HG02938 (cell line): ENCODE results near the gene SAMD10.
"Not testable (repeated sequence)": the region's sequence is repeated elsewhere in the genome, so short reads cannot be mapped to it uniquely, and the experiment has no call there.

Source experiments
- ATAC-seq: cut with Tn5 transposase; IDR thresholded peaks from one replicate; pipeline ENCODE4 v1.9.1; 2021; ENCODE audit warnings: mild to moderate bottlenecking, moderate library complexity; ENCODE audit not compliant: unreplicated experiment

Gene SAMD10

GRCh38 chr20:63979557-63980316 is at the start of gene SAMD10:
SAMD10 (minus strand) TSS chr20:63979642; CDS start chr20:63979467, 175 bp downstream.
- no peak for ATAC-seq

GRCh38 chr20:64027981-64028685 is 48.7 kb upstream of the SAMD10 start:
- ATAC-seq = no peak

DNA sequence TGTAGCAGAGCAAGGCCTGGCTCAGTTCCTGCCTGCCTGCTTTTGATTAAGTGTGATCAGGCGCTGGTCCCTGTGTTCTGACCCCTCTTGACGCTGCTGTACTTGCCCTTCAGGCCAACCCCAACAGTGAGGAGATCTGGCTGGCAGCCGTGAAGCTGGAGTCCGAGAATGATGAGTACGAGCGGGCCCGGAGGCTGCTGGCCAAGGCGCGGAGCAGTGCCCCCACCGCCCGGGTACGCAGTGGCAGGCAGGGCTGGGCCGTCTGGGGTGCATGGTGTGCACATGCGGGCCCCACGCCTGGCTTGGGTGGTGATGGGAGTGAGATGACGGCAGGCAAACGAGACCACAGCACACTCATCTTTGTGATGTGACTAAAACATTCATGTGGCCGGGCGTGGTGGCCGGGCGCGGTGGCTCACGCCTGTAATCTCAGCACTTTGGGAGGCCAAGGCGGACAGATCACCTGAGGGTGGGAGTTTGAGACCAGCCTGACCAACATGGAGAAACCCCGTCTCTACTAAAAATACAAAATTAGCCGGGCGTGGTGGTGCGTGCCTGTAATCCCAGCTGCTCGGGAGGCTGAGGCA is 46.5 kb upstream of the SAMD10 start:
- ATAC-seq = no peak

DNA sequence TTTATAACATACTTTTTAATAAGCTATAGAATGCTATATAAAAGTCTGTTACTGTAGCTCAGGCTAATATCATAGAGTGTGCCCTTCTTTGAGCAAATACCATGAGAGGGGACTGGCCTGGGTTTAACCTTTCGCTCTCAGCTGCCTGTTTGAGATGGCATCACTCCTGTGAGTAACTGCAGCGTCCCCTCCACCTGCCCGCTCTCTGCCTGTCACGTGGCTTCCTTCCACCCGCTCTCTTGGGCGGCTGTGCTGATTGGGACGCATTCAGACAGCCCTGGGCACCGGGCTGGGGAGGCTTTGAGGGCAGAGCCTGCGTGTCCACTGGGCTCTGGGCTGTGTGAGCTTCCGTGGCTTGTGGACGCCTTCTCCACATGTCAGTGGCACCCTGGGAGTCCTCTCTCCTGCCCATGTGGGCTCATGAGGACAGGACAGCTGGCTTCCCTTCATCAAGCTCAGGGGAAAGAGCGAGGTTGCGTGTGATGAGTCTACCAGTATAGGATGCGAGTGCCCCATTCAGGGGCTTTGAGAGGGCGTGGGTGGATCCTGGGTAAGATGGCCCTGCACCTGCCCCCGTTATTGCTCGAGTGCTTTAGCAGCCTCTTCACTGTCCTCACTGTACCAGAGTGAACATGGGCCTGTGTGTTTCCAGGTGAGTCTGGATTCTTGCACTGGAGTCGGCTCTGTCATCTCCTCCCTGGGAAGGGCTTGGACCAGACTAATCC is 45.8 kb upstream of the SAMD10 start:
- no peak for ATAC-seq

DNA sequence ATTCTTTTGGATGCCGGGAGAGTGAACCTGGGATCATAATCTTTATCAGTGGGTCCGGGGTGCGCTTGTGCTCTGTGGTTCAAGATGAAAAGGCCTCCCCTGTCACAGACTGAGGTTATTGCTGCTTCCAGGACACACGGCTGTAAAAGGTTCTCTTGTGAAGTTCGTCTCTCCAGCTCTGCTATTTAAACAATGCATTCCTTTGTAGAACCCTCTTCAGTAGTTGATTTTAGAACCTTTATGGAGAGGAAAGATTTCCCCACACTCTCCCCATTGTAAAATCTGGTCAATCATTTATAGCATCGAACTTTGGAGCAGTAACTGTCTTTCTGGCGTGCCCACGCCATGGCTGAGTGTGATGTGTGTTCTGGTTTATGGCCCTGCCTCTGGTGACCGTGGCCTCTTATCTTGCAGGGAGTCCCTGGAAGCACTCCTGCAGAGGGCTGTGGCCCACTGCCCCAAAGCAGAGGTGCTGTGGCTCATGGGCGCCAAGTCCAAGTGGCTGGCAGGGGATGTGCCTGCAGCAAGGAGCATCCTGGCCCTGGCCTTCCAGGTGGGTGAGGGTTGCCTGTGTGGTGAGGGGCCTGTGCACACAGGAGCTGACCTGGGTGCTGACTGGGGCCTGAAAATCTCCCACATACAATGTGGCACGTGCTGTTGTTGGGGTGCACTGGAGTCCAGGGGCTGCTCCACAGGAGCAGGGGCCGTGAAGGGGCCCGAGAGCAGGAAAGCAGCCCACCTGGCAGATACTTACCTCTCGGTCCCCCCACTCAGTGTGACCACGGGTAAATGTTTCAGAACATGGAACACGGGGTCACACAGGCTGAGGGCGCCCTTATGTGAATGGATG is 44.9 kb upstream of the SAMD10 start:
- ATAC-seq = no peak

GRCh38 chr20:64023361-64024140 is 44.1 kb upstream of the SAMD10 start:
- no peak for ATAC-seq

- no peak for ATAC-seq
These were observed 43.4 kb upstream of the SAMD10 start for GRCh38 chr20:64022671-64023360.

DNA sequence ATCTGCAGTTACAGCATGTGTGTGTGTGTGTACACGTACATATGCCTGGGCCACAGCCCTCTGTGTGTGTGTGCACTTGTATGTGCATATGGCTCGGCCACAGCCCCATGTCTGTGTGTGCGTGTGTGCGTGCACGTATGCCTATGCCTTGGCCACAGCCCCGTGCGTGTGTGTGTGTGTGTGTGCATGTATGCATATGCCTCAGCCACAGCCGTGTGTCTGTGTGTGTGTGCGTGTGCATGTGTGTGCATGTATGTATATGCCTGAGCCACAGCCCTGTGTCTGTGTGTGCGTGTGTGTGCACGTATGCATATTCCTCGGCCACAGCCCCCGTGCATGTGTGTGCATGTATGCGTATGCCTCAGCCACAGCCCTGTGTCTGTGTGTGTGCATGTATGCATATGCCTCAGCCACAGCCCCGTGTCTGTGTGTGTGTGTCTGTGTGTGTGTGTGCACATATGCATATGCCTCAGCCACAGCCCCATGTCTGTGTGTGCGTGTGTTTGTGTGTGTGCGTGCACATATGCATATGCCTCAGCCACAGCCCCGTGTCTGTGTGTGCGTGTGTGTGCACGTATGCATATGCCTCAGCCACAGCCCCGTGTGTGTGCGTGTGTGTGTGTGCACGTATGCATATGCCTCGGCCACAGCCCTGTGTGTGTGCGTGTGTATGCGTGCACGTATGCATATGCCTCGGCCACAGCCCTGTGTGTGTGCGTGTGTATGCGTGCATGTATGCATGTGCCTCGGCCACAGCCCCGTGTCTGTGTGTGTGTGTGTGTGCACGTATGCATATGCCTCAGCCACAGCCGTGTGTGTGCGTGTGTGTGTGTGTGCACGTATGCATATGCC is 41.9 kb upstream of the SAMD10 start:
- no peak for ATAC-seq

GRCh38 chr20:64015635-64016034 is 36.2 kb upstream of the SAMD10 start:
- no peak for ATAC-seq

DNA sequence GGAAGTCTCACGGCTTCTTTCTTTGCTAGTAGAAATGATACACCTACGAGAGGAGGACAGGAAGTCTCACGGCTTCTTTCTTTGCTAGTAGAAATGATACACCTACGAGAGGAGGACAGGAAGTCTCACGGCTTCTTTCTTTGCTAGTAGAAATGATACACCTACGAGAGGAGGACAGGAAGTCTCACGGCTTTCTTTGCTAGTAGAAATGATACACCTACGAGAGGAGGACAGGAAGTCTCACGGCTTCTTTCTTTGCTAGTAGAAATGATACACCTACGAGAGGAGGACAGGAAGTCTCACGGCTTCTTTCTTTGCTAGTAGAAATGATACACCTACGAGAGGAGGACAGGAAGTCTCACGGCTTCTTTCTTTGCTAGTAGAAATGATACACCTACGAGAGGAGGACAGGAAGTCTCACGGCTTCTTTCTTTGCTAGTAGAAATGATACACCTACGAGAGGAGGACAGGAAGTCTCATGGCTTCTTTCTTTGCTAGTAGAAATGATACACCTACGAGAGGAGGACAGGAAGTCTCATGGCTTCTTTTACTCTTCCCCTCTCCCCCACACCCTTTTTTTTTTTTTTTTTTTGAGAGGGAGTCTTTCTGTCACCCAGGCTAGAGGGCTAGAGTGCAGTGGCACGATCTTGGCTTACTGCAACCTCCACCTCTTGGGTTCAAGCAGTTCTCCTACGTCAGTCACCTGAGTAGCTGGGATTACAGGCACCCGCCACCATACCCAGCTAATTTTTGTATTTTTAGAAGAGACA is 33.1 kb upstream of the SAMD10 start:
- not testable (repeated sequence) for ATAC-seq

DNA sequence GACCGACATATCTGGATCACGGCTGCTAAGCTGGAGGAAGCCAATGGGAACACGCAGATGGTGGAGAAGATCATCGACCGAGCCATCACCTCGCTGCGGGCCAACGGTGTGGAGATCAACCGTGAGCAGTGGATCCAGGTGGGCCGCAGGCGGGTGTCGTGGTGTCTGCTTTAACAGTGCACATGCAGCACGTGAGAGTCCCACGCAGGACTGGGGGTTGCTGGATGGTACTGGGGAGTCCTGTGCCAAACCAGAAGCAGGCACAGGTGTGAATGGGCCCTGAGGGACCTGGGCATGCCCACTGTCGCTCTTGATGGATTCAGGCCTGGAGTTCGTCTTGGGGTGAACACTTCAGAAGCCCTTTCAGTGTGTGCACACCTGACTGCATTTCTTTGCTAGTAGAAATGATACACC is 31.9 kb upstream of the SAMD10 start:
- ATAC-seq = no peak

DNA sequence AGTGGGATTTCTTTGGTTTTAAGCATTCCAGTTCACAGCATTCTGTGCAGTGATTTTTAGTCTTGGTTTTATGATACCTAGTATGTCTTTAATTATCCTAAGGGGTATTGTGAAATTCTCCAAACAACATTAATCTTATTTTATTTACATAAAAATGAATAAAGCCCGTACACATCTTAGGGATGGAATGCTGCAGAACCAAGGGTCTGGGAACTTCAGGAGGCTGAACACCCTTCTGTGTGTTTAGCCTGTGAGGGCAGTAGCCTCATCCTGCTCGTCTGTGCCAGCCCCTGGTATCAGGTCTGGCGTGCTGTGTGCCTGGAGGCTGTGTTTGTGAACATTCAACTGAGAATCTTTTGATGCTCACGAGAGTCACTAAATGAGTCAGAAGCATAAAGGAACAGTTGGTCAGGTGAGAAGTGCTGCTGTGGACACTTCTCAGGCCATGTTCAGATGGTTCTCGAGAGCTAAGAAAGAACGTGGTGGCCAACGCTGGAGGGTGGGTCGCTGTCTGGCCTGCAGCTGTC is 31.3 kb upstream of the SAMD10 start:
- ATAC-seq = no peak

DNA sequence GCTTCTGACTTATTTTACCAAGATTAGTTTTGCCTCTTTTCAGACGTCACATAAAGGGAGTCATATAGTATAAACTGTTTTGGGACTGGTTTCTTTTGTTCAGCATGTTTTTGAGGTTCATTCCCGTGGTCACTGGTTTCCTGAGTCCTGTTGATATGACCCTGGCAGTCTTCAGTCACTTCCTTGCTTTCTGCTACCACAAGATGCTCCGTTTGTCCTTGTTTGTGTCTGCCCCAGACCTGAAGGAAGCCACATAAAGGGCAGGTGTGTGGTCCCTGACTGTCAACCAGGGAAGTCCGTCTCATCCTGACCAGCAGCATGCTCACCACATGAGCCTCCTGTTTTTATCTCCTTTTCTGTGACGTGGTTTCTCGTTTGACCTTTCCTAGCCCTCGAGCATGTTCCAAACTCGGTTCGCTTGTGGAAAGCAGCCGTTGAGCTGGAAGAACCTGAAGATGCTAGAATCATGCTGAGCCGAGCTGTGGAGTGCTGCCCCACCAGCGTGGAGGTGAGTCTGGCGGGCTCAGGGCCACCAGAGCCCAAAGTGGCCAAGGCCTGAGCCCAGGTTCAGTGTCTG is 30.5 kb upstream of the SAMD10 start:
- no peak for ATAC-seq

DNA sequence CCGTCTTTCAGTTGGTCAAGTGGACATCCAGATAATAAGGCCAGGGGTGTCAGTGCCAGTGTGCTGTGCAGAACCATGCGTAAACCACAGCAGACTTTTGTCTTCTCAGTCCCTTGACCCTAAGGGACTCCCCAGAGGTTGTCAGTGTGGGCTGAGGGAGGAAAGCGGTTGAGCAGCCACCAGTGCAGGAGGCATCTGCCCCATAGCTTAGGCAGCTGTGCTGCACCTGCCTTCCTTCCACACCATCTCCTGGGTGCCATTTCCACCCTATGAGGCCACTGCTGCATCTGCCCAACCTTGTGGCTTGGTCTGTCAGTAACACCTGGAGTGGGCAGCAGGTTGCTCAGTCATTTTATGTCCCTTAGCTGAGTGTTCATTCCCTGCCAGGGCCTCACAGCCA is 27.5 kb upstream of the SAMD10 start:
- no peak for ATAC-seq

- no peak for ATAC-seq
These were observed 27.0 kb upstream of the SAMD10 start for GRCh38 chr20:64006490-64006889.

DNA sequence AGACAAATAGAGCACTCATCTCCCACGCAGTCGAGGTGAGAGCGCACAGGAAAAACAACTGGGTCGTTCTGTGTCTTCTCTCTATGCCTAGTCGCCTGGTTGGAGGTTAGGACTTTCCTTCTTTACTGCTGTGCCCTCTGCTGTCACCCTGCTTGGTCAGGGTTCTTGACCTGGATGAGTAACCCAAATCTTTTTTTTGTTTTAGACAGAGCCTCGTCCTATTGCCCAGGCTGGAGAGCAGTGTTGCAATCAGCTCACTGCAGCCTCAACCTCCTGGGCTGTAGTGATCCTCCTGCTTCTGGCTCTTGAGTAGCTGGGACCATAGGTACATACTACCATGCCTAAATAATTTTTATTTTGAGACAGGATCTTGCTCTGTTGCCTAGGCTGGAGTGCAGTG is 26.0 kb upstream of the SAMD10 start:
- no peak for ATAC-seq
